Thyroid gland (tissue), 4 donors: ENCODE results near the gene TSTD1. TPM values are rescaled to one million over a fixed set of nuclear protein-coding genes. Genes with fewer than 3 reads are reported as not detected.

Experiments
- DNase-seq, 2 donors: peaks; one replicate each; pipeline ENCODE4 v3.0.0-alpha.2; 2019
- H3K27ac ChIP-seq, 3 donors: fragments of 200-600 bp; sonication (generic); 1 replicate in 2 of 3; 2 replicates in 1 of 3; pipeline ENCODE4 v1.5.1; 2016 to 2019; ENCODE audit warnings: mild to moderate bottlenecking in 1 of 3, moderate library complexity in 1 of 3
- H3K27me3 ChIP-seq: fragments of 200-600 bp; sonication (generic); one replicate; pipeline ENCODE4 v1.5.1; 2019
- H3K36me3 ChIP-seq, 2 donors: fragments of 200-600 bp; sonication (generic); one replicate each; pipeline ENCODE4 v1.5.1; 2016 to 2019
- H3K4me1 ChIP-seq, 2 donors: fragments of 200-600 bp; sonication (generic); one replicate each; pipeline ENCODE4 v1.5.1; 2017 to 2019
- H3K4me3 ChIP-seq, 3 donors: fragments of 200-600 bp; sonication (generic); replicated peaks in 1 of 3; 1 replicate in 2 of 3; 2 replicates in 1 of 3; pipeline ENCODE4 v1.5.1; 2016; ENCODE audit warnings: mild to moderate bottlenecking in 1 of 3
- H3K9me3 ChIP-seq: fragments of 200-600 bp; sonication (generic); one replicate; pipeline ENCODE4 v1.5.1; 2017
- POLR2A ChIP-seq, 2 donors: fragments of 450-650 bp; IDR thresholded peaks; one replicate each; pipeline ENCODE4 v1.6.1; 2017; ENCODE audit warnings: antibody characterized with exemption in 2 of 2, mild to moderate bottlenecking in 2 of 2, moderate library complexity in 1 of 2
- WGBS, 2 donors: methylation state at CpG; one replicate each; pipeline ENCODE4 v1.1.5; 2017; 5-methylcytosine and 5-hydroxymethylcytosine counted together
- intact Hi-C: fragments of 100-400 bp; cut with DNase I; formaldehyde crosslinking; loops from one replicate; pipeline ENCODE4 v1.15.1; 2023
- total RNA-seq, 4 donors: library from RNA; depleted of rRNA; stranded (reverse); fragments of >200 nt; gene quantifications; one replicate each; pipeline ENCODE4 v1.2.3, GENCODE V29; 2016
- TF ChIP-seq, protein P1 (sequence below), 6 experiments: fragments of 200-600 bp in 3 of 6; fragments of 450-650 bp in 3 of 6; sonication (generic) in 3 of 6; IDR thresholded peaks; one replicate each; pipeline ENCODE4 v1.5.1; 2016 to 2019; ENCODE audit warnings: antibody characterized with exemption in 6 of 6, mild to moderate bottlenecking in 2 of 6, inconsistent platforms in 1 of 6, moderate library complexity in 1 of 6

Gene TSTD1
- total RNA-seq, 4 donors from 2014 or later: 256 to 466 (median 320) TPM

DNA sequence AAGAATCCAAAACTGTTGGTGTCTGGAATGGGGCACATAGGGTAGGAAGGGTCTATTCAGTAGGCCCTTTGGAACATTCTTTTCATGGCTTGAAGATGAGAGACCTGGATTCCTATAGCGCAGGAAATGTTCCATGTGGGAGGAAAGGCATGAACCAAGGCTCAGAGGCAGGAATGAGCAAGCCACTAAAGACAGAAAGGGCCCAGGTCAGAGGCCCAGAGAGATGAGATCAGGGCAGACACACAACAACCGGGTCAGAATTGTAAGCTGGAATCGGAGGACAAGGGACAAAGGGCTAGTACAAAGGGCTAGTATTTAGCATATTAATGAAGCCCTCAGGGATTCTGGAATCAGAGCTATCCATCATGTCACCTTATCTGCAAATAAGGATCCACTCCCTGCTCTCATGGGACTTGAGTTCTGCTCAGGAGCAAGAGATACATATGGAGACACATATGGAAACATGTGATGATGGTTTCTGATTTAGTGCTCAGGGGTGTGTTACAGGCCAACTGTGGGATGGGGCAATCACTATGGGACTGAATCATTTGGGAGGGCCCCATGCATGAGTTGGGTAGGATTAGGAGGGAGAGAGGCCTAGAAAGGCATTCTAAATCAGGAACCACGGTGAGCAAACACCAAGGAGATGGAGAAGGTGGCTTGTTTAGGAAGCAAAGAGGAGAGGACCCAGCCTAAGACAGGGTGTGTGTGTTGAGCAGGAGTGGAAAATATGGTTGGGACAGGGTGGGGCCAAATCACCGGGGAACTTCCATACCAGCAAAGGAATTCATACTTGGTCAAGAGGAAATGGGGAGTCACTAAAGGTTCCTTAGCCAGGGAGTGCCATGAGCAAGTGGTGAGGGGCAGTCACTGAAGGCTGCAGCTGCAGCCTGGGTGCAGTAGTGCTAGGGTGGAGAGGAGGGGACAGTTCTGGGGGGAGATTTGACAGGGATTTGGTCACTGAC, 42.0 kb upstream of the TSTD1 start:
- intact Hi-C loops: no loop called here

DNA sequence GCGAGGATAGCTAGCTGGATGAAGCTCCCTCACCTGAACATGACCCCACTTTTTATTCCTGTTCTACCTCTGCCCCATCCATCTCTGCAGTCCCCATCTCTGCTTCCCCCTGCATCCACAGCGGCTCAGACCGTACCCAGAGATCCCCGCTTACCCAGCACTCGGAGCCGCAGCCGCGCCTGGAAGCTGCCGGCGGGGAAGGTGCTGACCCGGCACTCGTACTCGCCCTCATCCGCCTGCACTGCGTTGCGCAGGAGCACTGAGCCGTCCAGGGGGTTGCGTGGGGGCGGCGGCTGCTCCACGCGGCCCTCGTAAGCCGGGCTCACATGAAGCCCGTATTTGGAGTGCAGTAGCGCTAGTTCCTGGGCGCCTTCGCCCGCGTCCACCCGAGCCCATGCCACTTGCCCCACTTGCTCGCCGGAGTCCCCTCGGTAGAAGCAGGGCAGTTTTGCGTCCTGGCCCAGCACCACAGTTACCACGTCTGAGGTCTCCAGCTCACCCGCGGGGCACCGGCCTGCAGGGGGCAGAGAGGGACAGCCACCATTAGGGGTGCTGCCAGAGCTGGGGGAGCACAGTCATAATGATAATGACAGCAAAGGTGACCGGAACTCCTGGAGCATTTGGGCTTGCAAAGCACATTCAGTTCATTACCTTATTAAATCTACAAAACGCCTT, 40.8 kb upstream of the TSTD1 start:
- Histone ChIP-seq H3K4me3 (no peak overlapping the region), H3K4me1 (peaks cover 0 to 11% of the 10 kb centered on the region in 2 donors), H3K27ac (no peak overlapping the region), H3K36me3 (no peaks in the 10 kb centered on the region), H3K9me3 (no peaks in the 10 kb centered on the region), H3K27me3 (no peaks in the 10 kb centered on the region)
- WGBS, 2 donors: 58% methylated on average over 38 to 41 of the region's 41 CpGs
- no peak for TF ChIP-seq POLR2A (IDR thresholded peaks at IDR 0.05)
- TF ChIP-seq, protein P1, sequence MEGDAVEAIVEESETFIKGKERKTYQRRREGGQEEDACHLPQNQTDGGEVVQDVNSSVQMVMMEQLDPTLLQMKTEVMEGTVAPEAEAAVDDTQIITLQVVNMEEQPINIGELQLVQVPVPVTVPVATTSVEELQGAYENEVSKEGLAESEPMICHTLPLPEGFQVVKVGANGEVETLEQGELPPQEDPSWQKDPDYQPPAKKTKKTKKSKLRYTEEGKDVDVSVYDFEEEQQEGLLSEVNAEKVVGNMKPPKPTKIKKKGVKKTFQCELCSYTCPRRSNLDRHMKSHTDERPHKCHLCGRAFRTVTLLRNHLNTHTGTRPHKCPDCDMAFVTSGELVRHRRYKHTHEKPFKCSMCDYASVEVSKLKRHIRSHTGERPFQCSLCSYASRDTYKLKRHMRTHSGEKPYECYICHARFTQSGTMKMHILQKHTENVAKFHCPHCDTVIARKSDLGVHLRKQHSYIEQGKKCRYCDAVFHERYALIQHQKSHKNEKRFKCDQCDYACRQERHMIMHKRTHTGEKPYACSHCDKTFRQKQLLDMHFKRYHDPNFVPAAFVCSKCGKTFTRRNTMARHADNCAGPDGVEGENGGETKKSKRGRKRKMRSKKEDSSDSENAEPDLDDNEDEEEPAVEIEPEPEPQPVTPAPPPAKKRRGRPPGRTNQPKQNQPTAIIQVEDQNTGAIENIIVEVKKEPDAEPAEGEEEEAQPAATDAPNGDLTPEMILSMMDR (IDR thresholded peaks at IDR 0.05): no peak
- intact Hi-C loops: no loop called here
- no peak for DNase-seq

More for the DNA sequence above, 42.0 kb upstream of the TSTD1 start:
- no peak for TF ChIP-seq POLR2A (IDR thresholded peaks at IDR 0.05)
- TF ChIP-seq, protein P1 (IDR thresholded peaks at IDR 0.05): no peak
- WGBS, 2 donors: 77 to 85% methylated on average over 5 of the region's 5 CpGs
- no peaks in the 10 kb centered on the region for H3K9me3 ChIP-seq
- no peak for DNase-seq
- H3K27ac ChIP-seq: no peak overlapping the region
- H3K4me1 ChIP-seq: peaks cover 0 to 11% of the 10 kb centered on the region in 2 donors
- no peak overlapping the region for H3K4me3 ChIP-seq
- no peaks in the 10 kb centered on the region for H3K27me3 ChIP-seq
- H3K36me3 ChIP-seq: no peaks in the 10 kb centered on the region

DNA sequence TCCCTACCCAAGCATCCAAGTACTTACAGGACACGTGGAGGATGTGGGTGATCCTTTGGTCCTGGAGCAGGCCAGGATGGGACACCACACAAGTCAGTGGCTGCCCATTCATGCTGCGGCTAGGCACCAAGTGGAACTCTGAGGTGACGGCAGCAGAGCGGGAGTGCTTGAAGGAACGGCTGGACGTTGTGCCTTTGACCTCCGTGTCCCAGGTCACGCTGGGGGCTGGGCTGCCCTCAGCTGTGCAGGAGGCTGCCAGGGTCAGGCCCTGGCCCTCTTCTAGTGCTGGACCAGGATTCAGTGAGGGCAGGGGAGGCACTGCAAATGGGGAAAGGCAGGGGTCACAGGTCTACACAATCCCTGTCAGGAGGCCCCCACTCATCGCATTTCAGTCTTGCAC, 38.7 kb upstream of the TSTD1 start:
- DNase-seq: no peak
- Histone ChIP-seq H3K27me3 (no peaks in the 10 kb centered on the region), H3K27ac (no peak overlapping the region), H3K4me1 (no peaks in the 10 kb centered on the region), H3K9me3 (no peaks in the 10 kb centered on the region), H3K36me3 (no peaks in the 10 kb centered on the region), H3K4me3 (no peak overlapping the region)
- intact Hi-C loops: no loop called here
- no peak for TF ChIP-seq POLR2A (IDR thresholded peaks at IDR 0.05)
- TF ChIP-seq, protein P1 (IDR thresholded peaks at IDR 0.05): no peak
- WGBS, 2 donors: 87 to 88% methylated on average over 3 to 9 of the region's 9 CpGs

DNA sequence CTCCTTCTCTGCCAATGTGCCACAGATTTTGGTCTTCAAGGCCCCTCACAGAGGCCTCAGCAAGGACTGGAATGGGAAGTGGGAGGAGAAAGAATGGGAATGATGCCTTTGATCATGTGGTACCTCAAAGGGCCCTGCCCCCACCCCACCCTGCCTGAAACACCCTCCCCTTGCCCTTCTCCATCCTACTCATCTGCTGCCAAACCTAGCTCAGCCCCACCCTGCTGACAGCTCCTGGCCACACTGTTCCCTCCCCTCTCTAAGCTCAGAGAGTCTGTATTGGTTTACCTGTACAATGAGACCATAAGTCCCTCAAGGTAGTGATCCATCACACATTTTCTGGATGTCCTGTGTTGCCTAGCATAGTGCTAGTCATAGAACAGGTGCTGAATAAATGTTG, 37.6 kb upstream of the TSTD1 start:
- TF ChIP-seq, protein P1 (IDR thresholded peaks at IDR 0.05): no peak
- TF ChIP-seq POLR2A (IDR thresholded peaks at IDR 0.05): no peak
- intact Hi-C loops: no loop called here

More for the DNA sequence above, 37.6 kb upstream of the TSTD1 start:
- Histone ChIP-seq H3K27me3 (no peaks in the 10 kb centered on the region), H3K4me1 (no peaks in the 10 kb centered on the region), H3K9me3 (no peaks in the 10 kb centered on the region), H3K36me3 (no peaks in the 10 kb centered on the region), H3K4me3 (no peak overlapping the region), H3K27ac (no peak overlapping the region)
- no peak for DNase-seq
